IPS-18a (cell line): ENCODE results near the gene H2BK1.

ENCODE experiments used
- H3K27ac ChIP-seq: one replicate; pipeline ENCODE4 v1.5.1; 2013; ENCODE audit warnings: low read length
- H3K27me3 ChIP-seq: one replicate; pipeline ENCODE4 v1.6.1; 2013; ENCODE audit warnings: mild to moderate bottlenecking, low read length; ENCODE audit not compliant: control insufficient read depth, insufficient read depth
- H3K36me3 ChIP-seq: one replicate; pipeline ENCODE4 v1.6.1; 2013; ENCODE audit warnings: low read depth, low read length; ENCODE audit not compliant: control insufficient read depth
- H3K4me1 ChIP-seq: one replicate; pipeline ENCODE4 v1.6.1; 2013; ENCODE audit warnings: low read depth, low read length; ENCODE audit not compliant: control insufficient read depth
- H3K4me3 ChIP-seq: one replicate; pipeline ENCODE4 v1.5.1; 2013; ENCODE audit warnings: low read length
- H3K9ac ChIP-seq: one replicate; pipeline ENCODE4 v1.6.1; 2013; ENCODE audit warnings: mild to moderate bottlenecking, low read length, moderate library complexity
- H3K9me3 ChIP-seq: one replicate; pipeline ENCODE4 v1.6.1; 2013; ENCODE audit warnings: low read depth, low read length; ENCODE audit not compliant: control insufficient read depth

H2BK1 gene

DNA sequence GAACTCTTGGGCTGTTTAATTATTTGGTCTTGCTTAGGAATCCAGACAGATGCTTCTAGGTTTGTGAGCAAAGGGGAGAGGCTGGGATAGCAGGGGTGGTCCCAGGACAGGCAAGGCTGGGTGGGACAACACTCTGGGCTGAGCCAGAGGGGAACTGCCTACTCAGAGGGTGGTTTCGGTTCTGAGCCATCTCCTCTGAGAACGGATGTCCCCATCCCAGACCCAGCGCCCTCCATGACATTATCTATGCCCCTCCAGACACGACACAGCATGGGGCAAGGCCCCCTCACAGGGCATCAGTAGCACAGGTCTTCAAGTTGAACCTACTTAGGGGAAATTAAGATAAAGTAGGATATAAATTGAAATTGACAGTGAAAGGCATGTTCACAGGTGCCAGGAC lies 30.3 kb downstream of the H2BK1 start:
- H3K9me3 ChIP-seq, result no peaks in the 10 kb centered on the region
- peaks cover 16% of the 10 kb centered on the region for H3K27me3 ChIP-seq
- no peak overlapping the region for H3K27ac ChIP-seq
- no peak overlapping the region for H3K9ac ChIP-seq
- no peaks in the 10 kb centered on the region for H3K4me1 ChIP-seq
- no peaks in the 10 kb centered on the region for H3K36me3 ChIP-seq
- H3K4me3 ChIP-seq, result no peak overlapping the region

GRCh38 chr7:151179287-151179860 lies 30.9 kb downstream of the H2BK1 start:
- H3K27me3 ChIP-seq, result peaks cover 20% of the 10 kb centered on the region

DNA sequence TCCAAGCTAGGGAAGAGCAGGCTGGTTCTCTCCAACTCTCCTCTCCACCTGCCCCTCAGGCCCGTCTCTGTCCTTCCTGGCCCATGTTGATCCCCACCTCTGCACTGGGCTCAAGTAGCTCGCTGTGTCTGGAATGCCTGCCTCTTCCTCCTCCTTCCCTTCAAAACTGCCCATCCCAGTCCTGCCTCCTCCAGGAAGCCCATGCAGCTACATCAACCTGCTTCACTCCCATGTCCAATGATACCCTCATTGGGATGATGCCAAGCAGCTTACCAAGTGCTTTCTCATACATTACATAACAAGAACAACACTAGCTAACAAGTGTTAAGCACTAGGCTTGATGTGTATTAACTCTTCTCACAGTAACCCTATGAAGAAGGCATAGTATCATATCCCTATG lies 31.5 kb downstream of the H2BK1 start:
- H3K27ac ChIP-seq, result no peak overlapping the region
- no peak overlapping the region for H3K9ac ChIP-seq
- no peaks in the 10 kb centered on the region for H3K9me3 ChIP-seq
- H3K4me3 ChIP-seq, result no peak overlapping the region
- H3K36me3 ChIP-seq, result no peaks in the 10 kb centered on the region
- H3K27me3 ChIP-seq, result peaks cover 20% of the 10 kb centered on the region
- no peaks in the 10 kb centered on the region for H3K4me1 ChIP-seq

More at GRCh38 chr7:151179287-151179860, 30.9 kb downstream of the H2BK1 start:
- H3K9me3 ChIP-seq, result no peaks in the 10 kb centered on the region
- H3K4me1 ChIP-seq, result no peaks in the 10 kb centered on the region
- H3K36me3 ChIP-seq, result no peaks in the 10 kb centered on the region
- no peak overlapping the region for H3K9ac ChIP-seq
- no peak overlapping the region for H3K27ac ChIP-seq
- H3K4me3 ChIP-seq, result no peak overlapping the region

DNA sequence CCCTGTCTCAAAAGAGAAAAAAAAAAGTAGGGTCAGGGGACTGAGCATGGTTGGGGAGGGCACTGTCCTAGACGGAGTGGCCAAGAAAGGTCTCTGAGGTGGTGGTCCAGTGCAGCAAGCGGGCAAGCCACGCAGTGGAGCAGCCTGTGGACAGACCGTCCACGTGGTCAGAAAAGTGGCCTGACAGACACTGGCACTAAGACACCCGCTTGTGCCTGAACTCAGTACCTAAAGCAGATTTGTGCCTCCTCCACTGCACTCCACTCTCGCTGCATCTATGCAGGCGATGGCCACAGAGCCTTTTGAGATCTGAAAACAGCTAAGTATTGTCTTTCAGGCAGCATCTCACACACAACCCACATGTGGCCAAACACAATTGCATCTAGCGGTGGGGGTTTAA lies 32.1 kb downstream of the H2BK1 start:
- no peaks in the 10 kb centered on the region for H3K4me1 ChIP-seq
- H3K9me3 ChIP-seq, result no peaks in the 10 kb centered on the region
- H3K27me3 ChIP-seq, result peaks cover 26% of the 10 kb centered on the region
- no peaks in the 10 kb centered on the region for H3K36me3 ChIP-seq
- H3K4me3 ChIP-seq, result no peak overlapping the region
- H3K27ac ChIP-seq, result no peak overlapping the region
- H3K9ac ChIP-seq, result no peak overlapping the region

- Histone ChIP-seq H3K9ac (no peak overlapping the region), H3K9me3 (no peaks in the 10 kb centered on the region), H3K36me3 (no peaks in the 10 kb centered on the region), H3K27ac (no peak overlapping the region), H3K4me1 (no peaks in the 10 kb centered on the region), H3K4me3 (no peak overlapping the region), H3K27me3 (peaks cover 34% of the 10 kb centered on the region)
Measured at GRCh38 chr7:151177310-151177709, 33.0 kb downstream of the H2BK1 start.

DNA sequence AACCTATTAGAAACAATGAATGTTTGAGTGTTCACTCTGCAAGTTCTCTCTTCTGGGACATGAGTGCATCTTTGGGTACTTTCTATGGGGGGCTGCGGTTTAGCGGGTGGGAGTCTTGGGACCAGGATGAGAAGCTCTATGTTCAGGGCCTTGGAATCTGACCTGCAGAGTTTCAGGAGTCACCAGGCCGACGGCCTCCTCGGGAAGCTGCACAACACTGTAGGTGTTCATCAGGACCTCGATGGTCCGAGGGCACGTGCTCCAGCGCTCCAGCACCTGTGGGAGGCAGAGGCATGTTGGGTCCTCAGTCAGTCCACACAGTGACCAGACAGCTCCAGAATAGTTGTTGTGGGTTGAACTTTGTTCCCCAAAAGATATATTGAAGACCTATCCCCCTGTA lies 33.9 kb downstream of the H2BK1 start:
- no peaks in the 10 kb centered on the region for H3K9me3 ChIP-seq
- no peak overlapping the region for H3K27ac ChIP-seq
- H3K9ac ChIP-seq, result no peak overlapping the region
- no peaks in the 10 kb centered on the region for H3K4me1 ChIP-seq
- H3K4me3 ChIP-seq, result no peak overlapping the region
- H3K36me3 ChIP-seq, result no peaks in the 10 kb centered on the region
- peaks cover 41% of the 10 kb centered on the region for H3K27me3 ChIP-seq

DNA sequence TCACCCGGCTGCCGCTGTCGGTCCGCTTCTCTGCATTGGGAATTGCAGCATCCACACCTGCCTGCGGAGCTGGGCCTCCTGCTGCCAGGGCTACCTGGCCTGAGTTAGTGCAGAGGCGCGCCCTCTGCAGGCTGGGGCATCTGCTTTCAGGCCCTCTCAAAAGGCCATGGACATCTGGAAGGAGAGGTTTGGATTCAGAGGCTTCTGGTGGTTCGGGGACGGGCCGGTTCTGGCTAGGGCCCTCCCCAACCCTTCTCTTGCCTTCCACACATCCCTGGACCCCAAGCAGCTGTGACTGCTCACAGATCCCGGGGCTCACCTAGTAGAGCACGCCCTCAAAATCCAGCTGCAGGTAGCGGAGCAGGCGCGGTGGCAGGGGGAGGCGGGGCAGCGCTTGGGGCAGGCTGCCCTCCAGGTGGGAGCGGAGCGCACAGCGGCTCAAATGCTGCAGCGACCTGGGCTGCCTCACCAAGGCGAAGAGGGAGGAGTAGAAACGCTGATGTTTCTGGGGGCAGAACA lies 34.4 kb downstream of the H2BK1 start:
- Histone ChIP-seq H3K9me3 (no peaks in the 10 kb centered on the region), H3K9ac (no peak overlapping the region), H3K4me3 (no peak overlapping the region), H3K27ac (no peak overlapping the region), H3K36me3 (no peaks in the 10 kb centered on the region), H3K4me1 (no peaks in the 10 kb centered on the region), H3K27me3 (peaks cover 46% of the 10 kb centered on the region)

DNA sequence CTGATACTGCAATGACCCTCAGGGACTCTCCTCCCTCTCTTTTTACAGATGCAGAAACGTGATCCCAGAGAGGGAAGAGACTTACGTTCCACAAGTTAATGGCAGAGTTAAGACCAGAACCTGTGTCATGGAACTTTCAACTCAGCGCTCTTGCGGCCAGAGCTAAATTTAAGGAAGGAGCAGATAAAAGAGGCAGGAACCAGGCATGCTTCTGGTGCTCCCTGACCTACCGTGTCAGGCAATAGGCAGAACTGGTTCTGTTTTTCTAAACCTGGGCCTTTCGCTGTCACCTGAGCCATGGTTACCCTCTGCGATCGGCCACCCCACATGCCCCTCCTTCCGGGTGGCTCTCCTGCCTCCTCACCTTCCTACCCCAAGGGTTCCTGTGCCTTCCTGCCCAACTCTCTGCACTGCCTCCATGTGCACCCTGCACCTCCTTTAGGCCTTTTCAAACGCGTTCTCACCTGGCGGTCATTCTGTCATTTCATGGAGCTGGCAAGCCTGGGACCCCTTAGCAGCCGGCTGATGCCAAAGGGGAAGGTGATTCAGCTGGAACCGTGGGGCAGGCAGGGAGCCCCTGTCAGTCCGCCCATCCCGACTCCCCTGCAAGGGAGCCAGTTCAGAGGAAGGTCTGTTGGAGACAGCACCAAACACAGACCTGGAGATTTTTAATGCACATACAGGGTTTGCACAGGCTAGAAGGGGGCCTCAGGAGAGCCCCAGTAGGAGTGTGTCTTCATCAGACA lies 35.1 kb downstream of the H2BK1 start:
- no peaks in the 10 kb centered on the region for H3K36me3 ChIP-seq
- no peaks in the 10 kb centered on the region for H3K4me1 ChIP-seq
- no peaks in the 10 kb centered on the region for H3K9me3 ChIP-seq
- H3K4me3 ChIP-seq, result no peak overlapping the region
- H3K27ac ChIP-seq, result no peak overlapping the region
- H3K27me3 ChIP-seq, result peaks cover 52% of the 10 kb centered on the region
- no peak overlapping the region for H3K9ac ChIP-seq

GRCh38 chr7:151174246-151175046 lies 35.8 kb downstream of the H2BK1 start:
- Histone ChIP-seq H3K27ac (no peak overlapping the region), H3K4me3 (no peak overlapping the region), H3K4me1 (no peaks in the 10 kb centered on the region), H3K27me3 (peaks cover 60% of the 10 kb centered on the region), H3K9ac (no peak overlapping the region), H3K36me3 (no peaks in the 10 kb centered on the region), H3K9me3 (no peaks in the 10 kb centered on the region)

DNA sequence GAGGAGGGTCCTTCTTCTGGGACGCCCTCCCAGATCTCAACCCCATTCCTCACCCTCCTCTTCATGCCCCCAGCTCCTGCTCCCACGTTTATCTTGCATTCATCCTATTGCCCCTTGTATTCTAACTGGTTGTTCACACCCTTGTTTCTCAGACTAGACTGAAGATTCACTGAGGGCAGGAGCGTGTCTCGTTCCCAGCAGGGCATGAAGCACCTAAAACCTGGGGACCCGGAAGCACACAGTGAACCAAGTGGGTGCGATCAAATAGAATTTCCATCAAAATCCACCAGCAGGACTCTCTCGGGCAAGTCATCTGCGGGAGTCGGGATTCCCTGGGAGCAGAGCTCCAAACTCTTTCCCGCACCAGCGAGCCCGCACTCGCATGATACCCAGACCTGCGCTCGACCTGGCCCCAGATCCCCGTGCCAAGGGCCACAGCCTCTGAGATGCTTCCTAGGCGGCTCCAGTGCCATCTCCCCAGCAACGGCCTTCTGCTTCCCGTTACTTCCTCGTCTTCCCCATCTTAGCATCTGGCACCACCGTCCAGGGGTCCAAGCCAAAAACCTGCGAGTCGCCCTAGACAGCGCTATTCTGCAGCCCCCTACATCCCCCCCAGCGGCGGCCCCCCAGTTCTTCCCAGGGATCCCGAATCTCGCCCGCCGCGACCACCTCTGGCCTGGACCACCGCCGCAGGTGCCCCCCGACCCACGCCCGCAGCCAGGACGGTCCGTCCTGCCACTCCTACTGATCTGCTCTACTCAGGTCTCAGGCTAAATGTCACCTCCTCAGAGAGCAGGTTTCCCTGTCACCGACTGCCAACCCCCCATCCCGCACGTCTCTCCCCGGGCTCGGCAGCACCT lies 36.7 kb downstream of the H2BK1 start:
- H3K4me1 ChIP-seq, result no peaks in the 10 kb centered on the region
- no peaks in the 10 kb centered on the region for H3K9me3 ChIP-seq
- no peak overlapping the region for H3K27ac ChIP-seq
- H3K9ac ChIP-seq, result no peak overlapping the region
- no peak overlapping the region for H3K4me3 ChIP-seq
- H3K27me3 ChIP-seq, result peaks cover 68% of the 10 kb centered on the region
- H3K36me3 ChIP-seq, result no peaks in the 10 kb centered on the region
